Measurements from ENCODE around the gene HADH.
A peak's percentile ranks its signal among the peaks of the same experiment; 100 is the strongest.
"Not testable (repeated sequence)": the region's sequence is repeated elsewhere in the genome, so short reads cannot be mapped to it uniquely, and the experiment has no call there.

The HADH gene

DNA sequence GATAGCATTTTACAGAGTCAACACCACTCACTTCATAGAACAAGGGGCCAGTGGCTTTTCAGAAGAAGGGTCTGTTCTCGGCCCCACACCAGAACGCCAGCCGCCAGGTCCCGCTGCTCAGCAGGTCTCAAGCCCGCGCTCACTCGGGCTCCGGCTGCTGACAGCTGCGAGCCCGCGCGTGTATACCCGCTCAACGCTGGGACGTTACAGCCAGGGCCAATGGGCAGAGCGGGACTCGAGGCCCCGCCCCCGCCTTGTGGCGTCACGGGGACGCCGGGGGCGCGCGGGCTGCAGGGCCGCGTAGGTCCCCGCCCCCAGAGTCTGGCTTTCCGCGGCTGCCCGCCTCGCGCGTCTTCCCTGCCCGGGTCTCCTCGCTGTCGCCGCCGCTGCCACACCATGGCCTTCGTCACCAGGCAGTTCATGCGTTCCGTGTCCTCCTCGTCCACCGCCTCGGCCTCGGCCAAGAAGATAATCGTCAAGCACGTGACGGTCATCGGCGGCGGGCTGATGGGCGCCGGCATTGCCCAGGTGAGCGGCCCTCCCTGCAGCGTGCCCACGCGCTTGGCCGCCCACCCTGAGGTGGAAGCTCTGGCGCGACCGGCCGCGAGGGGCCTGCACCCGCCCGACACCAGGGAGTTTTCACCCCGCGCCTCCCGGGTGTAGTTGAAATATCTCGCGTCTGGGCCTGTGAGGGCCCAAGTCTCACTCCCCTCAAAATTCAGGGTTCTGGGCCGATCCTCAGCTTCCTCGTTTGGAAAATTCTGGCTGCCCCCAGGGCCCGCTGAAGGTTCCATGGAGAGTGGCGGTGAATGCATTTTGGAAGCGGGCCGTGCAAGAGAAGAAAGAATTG lies at the start of gene HADH:
Gene HADH, plus strand, starts transcription at position 353 of the 850 bp plus-strand sequence. Its CDS starts 44 bp downstream, at position 397.
- DNase-seq = peak; percentile 93

DNA sequence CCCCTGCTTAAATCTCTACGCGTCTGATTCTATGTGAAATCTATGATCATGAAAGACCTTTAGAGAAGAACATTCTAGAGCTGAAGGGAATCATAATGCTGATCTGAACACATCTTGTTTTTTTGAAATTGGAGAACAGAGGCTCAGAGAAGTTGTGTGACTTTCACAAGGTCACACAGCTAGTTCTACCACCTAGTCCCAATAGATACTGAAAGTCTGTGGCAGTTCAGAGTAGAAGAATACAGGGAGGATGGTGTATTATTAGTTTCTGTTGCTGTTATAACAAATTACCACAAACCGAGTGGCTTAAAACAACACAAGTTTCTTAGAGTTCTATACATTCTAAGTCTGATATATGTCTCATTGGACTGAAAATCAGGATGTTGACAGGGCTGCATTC lies 43.9 kb upstream of the HADH start:
- DNase-seq = no peak

DNA sequence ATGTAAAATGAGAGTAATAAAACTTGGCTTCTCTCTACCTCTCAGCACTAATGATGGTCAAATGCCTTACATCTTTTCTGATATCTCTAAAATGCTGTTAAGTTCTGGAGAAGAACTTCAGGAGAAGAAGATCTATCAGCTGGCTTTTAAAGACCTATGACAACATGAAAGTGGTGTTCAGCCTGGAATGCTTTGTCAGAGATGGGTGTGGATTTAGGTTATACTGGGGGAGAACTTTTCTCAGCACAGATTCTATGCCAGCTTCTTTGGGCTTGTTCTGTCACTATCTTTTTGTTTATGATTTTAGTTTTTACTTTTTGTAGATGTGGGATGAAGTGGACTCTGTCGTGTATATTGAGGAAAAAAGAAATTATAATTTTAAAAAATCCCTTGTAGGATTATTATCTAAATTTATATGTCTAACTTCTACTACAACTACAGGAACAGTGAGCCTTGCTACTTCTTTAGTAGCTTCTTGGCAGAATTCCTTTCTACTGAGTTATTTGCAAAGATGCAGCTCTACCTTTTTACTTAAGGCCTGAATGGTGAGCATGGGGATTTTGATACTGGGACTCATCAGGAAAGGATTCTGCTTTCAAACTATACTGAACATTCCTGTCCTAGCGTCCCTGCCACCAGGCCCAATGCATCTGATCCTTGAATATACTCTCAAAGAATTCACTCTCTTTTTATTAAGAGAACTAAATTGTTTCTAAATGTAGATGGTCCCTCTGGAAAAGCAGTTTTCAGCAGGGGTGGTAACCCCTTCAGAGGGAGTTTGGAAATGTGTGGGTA lies 38.7 kb upstream of the HADH start:
- DNase-seq = no peak

DNA sequence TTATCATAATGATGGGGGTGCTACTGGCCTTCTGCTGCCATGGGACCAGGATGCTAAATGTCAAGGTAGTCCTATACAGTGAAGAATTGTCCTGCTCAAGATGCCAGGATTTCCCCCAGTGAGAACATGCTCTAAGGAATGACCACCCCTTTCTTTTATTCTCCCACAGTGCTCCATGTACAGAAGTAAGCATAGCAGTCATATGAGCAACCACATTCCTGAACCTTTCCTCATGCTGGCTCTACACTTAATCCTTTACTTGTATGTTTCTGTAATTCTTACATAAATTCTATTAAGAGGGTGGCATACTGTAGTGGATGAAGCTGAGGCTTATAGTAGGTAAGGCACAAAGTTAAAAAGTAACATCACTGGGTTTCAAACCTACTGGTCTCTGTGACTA lies 38.1 kb upstream of the HADH start:
- no peak for DNase-seq

DNA sequence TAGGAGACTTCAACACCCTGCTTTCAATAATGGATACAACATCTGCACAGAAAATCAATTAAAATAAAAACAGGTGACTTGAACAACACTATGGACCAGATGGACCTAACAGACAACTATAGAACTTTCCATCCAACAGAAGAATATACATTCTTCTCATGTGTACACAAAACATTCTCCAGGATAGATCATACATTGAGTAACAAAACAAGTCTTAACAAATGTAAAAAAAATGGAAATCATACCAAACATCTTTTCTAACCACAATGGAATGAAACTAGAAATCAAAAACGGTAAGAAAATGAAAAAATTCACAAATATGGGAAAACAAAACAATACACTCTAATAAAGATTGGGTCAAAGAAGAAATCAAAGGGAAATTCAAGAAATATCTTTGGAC lies 33.7 kb upstream of the HADH start:
- DNase-seq = no peak

DNA sequence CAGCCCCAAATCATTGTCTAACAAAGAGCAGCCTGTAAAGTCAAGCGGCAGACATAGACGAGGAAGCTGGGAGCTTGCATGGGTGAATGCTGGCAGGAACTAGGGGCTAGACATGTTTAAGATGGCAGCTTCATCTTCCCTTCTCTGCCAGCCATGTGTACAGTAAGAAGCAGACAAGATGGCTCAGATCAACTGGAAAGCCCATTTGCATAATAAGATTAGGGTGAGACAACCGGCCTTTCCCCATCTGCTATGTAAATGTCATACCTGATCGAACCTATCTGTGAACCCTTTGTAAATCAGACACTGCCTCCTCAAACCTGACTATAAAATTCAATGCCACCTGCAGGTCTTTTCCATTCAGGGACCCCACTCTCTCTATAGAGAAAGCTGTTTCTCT lies 22.8 kb upstream of the HADH start:
- no peak for DNase-seq

DNA sequence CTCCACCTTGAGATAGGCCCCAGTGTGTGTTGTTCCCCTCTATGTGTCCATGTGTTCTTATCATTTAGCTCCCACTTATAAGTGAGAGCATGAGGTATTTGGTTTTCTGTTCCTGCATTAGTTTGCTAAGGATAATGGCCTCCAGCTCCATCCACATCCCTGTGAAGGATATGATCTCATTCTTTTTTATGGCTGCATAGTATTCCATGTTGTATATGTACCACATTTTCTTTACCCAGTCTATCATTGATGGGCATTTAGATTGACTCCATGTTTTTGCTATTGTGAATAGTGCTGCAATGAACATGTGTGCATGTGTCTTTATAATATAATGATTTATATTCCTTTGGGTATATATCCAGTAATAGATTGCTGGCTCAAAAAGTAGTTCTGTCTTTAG lies 22.2 kb upstream of the HADH start:
- DNase-seq = not testable (repeated sequence)

DNA sequence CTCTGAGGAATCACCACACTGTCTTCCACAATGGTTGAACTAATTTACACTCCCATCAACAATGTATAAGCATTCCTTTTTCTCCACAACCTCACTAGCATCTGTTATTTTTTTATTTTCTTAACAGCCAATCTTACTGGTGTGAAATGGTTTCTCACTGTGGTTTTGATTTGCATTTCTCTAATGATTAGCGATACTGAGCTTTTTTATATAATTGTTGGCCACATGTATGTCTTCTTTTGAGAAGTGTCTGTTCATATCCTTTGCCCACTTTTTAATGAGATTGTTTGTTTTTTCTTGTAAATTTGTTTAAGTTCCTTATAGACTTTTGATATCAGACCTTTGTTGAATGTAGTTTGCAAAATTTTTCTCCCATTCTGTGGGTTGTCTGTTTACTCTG lies 21.8 kb upstream of the HADH start:
- not testable (repeated sequence) for DNase-seq

DNA sequence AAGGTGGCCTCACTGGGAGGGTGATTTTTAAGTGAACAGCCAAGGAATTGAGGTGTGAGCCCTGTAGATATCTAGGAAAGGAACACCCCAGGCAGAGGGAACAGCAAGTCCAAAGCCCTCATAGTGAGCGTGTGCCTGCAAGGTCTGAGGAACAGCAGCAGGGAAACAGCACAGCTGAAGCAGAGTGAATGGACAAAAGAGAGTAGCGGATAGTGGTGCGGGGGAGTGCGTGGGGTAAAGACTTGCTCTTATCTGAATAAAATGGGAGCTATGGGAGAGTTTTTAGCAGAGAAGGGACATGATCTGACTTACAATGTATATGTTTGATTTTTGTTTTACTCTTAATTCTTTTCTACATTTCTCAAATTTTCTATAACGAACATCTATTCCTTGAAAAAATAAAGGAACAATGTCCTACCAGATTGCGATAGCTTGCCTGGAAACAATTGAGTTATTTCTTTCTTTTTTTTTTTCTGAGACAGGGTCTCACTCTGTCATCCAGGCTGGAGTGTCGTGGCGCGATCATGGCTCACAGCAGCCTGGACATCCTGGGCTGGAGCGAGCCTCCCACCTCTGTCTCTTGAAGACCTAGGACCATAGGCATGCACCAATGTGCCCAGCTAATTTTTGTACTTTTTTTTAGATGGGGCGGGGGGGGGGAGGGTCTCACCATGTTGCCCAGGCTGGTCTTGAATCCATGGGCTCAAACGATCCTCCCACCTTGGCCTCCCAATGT lies 19.5 kb upstream of the HADH start:
- no peak for DNase-seq

DNA sequence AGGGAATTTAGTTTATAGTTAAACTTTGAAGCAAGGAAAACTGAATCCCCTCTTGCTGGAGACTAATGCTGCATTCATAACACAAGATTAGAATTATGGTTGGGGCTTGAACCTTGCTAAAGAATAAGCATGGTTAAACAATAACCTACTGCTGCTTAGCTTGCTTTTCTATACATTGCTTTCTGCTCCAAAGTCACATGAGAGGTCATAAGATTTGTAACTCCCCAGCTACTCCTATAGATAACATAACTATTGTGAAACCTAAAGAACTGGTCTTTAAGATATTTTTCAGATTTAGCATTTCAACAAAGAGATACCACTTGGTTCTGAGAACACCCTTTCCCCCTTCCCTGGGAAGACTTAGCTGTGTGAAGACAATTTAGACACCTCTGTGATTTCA lies 17.1 kb upstream of the HADH start:
- no peak for DNase-seq

DNA sequence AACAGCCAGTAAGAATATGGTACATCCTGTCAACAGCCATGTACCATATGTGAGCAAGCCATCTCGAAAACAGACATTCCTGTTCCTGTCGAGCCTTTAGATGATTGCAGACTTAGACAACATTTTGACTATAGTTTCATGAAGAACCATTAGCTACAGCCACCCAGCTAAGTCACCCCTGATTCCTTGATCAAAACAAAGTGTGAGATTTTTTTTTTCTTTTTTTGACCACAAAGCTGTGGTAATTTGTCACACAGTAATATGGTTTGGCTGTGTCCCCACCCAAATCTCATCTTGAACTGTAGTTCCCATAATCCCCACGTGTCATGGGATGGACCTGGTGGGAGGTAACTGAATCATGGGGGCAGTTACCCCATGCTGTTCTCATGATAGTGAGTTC lies 15.2 kb upstream of the HADH start:
- DNase-seq = no peak

DNA sequence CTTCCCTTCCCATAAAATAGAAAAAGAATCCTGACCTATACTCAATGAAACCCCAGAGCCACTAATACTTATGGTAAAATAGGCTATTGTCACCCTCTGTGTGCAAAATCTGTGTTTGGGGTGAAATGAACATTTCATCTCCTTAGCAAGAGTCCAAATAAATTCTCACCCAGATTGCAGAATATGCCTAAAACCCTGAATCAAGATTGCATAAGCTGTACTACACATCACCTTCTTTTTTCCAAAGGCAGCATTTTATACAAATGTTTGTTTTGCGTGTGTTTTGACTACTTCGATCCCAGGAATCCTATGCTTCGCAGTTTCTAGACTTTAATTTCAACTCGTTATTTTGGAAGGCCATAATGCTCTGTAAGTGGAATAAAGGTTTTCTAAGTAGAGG lies 12.2 kb upstream of the HADH start:
- DNase-seq = no peak

DNA sequence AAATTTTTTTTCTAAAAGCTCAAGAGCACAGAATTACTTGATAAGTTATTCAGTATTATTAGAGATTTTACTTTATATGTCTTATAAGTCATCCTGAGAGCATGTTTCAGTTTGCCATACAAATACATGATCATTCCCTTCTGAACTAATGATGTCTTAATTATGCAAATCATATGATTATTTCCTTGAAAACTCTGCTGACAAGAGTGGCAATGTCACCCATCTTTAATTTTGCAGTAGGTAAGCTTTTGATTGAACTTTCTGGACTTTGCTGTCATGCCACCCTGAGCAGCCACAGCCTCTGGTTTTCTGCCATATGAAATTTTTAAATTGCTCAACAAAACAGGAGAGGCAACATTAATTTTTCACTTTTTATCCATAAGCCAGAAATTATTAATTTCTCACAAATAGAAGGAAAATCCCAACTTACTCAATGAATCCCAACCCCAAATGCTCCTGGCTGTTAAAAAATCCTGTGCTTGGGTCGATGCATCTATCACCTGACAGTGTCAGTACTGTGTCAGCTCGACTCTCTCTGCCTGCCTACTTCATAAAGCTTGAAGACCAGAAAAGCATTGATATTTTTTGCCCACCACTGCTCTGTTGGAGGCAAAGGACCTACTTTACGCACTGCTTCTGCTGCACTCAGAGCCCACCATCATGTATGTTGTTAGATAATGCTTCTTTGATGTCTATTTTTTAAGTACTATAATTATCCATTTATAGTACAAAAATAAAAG lies 11.6 kb upstream of the HADH start:
- DNase-seq = no peak

DNA sequence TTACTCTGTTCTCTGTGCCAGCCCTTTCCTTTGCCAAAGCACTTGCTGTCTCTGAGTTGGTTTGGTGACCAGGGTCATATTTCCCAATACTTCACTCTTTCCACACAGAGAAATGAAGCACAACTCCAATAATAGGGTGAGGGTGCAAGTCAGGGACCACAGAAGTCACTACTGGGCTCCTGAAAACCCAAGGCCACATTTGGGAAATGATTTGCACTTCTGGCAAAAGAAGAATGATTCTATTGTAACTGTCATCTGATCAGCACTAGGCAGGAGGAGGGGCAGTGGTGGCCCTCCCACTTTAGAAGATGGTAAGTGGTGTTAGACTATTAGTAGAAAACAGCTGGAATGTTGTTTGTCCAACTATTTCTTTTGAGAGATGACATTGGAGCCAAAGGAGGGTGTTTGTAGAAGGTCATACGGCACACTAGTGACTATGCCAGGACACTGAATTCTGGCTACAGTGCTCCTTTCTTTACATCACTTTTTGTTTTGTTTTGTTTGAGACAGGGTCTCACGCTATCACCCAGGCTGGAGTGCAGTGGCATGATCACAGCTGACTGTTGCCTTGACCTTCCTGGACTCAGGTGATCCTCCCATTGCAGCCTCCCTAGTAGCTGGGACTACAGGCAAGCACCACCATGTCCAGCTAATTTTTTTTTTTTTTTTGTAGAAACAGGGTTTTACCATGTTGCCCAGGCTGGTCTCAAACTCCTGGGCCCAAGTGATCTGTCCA lies 10.8 kb upstream of the HADH start:
- no peak for DNase-seq

DNA sequence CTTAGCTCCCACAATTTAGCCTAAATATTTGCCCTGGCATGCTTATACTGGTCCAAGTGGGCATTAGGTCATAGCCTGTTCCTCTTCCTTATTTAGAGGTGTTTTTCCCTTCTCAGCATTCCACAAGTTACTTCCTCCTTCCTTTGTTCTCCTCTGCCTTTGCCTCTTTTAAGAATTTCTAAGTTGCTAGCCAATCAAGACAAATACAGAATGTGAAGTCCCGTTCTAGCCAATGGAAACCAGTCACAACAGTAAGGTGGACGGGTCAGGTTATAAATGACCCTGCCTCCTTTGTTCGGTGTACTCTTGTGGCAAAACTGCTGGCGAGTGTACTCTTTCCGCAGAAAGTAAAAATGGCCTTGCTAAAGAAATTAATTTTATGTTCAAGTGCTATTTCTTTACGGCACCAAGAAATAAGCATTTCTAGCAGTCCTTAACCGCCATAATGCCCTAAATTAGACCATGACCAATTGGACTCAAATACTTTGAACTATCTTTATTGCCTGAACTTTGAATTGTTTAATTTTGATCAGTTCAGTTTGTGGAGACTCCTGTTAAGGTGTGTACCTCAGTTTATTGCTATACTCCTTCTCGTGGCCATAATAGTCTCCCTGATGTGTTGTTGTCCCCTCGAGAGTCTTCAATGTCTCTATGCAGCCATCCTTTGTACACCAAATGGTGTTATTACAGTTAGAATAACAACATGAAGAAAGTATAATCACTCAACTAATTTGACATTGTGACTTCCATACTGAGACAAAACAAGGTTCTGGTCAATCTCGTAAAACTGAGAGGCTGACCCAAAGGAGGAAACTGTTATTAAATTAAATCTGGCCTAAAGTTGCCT lies 1.6 kb upstream of the HADH start:
- no peak for DNase-seq

DNA sequence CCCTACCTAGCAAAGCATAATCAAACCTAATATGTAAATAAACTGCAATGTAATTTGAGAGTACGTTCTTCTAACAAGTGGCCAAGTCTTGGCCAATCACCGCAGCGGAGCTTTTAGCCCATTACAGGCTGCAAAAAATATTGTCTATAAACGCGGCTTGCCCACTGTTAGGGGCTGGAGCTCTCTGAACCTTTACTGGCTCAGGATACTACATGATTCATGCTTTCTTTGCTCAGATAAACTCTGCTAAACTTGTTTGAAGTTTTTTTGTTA lies 990 bp upstream of the HADH start:
- DNase-seq = no peak

DNA sequence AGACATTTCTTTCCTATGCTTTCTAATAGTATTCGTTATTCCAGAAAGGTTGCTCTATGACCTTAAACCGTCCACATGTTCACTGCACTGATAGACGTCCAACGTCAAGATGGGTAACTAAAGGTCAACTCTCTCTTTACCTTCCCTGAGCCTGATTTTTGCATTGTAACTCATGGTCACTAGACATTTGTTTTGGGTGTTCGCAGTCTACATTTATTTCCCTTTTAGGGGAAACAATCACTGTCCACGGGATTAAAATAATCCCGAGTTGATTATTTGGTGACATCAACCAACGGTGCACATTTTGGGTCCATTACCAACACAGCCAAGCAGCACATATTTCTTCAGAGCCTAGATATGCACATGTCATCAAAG lies 540 bp upstream of the HADH start:
- DNase-seq = no peak

DNA sequence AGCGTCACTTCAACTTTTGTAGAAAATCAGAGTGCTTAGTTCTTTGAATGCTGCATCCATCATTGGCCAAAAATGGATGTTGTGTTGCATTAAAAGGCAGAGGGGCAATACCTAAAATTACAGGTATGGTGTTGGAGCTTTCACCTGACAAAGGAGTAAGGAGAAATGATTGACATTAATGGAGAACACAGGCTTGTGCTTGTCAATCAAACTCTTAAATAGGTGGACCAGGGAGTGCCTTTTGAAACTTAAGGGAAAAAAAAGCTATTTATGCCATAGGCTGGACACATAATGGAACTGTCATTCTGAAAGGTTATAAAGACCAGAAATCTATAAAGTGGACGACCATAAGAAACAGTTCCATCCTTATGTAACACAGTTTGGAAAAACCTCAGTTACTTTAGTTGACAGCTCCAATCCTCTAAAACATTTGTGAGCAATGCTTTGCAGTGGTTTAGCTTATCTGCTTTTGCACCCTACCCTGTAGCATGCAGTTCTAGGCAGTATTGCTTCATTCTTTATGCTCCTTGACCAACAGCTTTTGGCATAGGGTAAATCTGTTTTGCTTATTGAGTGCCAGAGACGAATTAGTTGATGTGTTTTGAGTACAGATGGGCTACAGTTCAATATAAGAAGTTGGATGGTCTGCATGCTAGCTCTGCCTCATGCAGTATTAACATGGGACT lies 2.4 kb downstream of the HADH start:
- no peak for DNase-seq

DNA sequence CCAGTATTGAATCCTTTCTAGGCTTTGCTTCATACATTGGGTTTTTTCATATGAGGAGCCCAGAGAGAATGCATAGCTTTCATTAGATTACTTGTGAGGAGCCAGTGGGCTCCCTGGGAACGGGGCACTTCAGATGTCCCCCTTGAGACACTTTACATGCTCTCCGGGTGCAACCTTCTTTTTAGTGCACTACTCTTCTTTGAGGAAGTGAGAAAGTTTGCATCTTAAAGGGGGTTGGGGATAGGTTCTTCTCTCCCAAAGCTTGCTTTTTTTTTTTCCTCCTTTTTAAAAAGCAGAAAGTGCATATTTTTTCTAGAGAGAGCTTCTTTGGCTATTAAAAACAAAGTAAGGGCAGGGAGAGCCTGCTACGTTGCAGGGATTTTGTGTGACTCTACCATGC lies 4.3 kb downstream of the HADH start:
- DNase-seq = no peak

DNA sequence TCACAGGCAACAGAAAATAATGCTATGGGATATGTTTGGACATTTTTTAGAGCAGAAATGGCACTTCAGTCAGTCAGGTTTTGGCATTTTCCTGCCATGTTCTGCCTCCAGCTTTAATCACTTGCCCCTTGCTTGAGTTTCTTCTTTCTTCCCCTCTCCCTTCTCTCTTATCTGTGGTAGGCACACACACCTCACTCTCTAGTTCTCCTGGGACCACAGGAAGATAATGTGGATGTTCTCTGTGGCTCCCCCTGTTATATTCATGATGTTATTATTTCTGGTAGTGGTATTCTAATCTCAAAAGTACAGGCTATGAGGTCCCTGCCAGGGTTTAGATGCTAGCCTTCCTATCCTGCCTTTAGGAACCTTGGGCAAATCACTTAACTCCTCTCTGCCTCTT lies 5.2 kb downstream of the HADH start:
- no peak for DNase-seq
